Mesendoderm (in vitro differentiated cells): ENCODE measurements around the gene TMEM50A.
A peak's percentile ranks its signal among the peaks of the same experiment; 100 is the strongest.
"Not testable (repeated sequence)": the region's sequence is repeated elsewhere in the genome, so short reads cannot be mapped to it uniquely, and the experiment has no call there.

Source experiments
- DNase-seq: peaks from one replicate; pipeline ENCODE4 v3.0.0; 2013
- H2AK5ac ChIP-seq: 2 replicates; pipeline ENCODE4 v1.6.1; 2013; ENCODE audit warnings: low read length, inconsistent platforms
- H2BK120ac ChIP-seq: 2 replicates; pipeline ENCODE4 v1.6.1; 2013; ENCODE audit warnings: low read depth, mild to moderate bottlenecking, low read length, moderate library complexity, mixed read lengths
- H2BK15ac ChIP-seq: replicated peaks from 2 replicates; pipeline ENCODE4 v1.6.1; 2013; ENCODE audit warnings: low read depth, mild to moderate bottlenecking, moderate library complexity
- H2BK5ac ChIP-seq: 2 replicates; pipeline ENCODE4 v1.6.1; 2013; ENCODE audit warnings: low read length, inconsistent platforms
- H3K18ac ChIP-seq: 2 replicates; pipeline ENCODE4 v1.6.1; 2013; ENCODE audit warnings: mild to moderate bottlenecking, low read length, mixed read lengths
- H3K23ac ChIP-seq: one replicate; pipeline ENCODE4 v1.6.1; 2013; ENCODE audit warnings: low read length
- H3K27ac ChIP-seq: 2 replicates; pipeline ENCODE4 v1.5.1; 2013; ENCODE audit warnings: low read depth, mild to moderate bottlenecking, inconsistent platforms, low read length, moderate library complexity
- H3K27me3 ChIP-seq: 2 replicates; pipeline ENCODE4 v1.6.1; 2013; ENCODE audit warnings: low read length, control low read depth, mild to moderate bottlenecking, inconsistent platforms; ENCODE audit not compliant: insufficient read depth, poor library complexity
- H3K36me3 ChIP-seq: 2 replicates; pipeline ENCODE4 v1.6.1; 2013; ENCODE audit warnings: low read length, inconsistent platforms; ENCODE audit not compliant: control insufficient read depth, insufficient read depth
- H3K4ac ChIP-seq: one replicate; pipeline ENCODE4 v1.6.1; 2013; ENCODE audit warnings: low read depth, mild to moderate bottlenecking, low read length, moderate library complexity
- H3K4me1 ChIP-seq: 2 replicates; pipeline ENCODE4 v1.6.1; 2013; ENCODE audit warnings: low read depth, low read length, inconsistent platforms; ENCODE audit not compliant: control insufficient read depth
- H3K4me2 ChIP-seq: 2 replicates; pipeline ENCODE4 v1.6.1; 2013; ENCODE audit warnings: low read length
- H3K4me3 ChIP-seq: 2 replicates; pipeline ENCODE4 v1.5.1; 2013; ENCODE audit warnings: mild to moderate bottlenecking, low read length
- H3K56ac ChIP-seq: one replicate; pipeline ENCODE4 v1.6.1; 2013; ENCODE audit warnings: low read length
- H3K79me1 ChIP-seq: 2 replicates; pipeline ENCODE4 v1.6.1; 2013; ENCODE audit warnings: low read length, inconsistent platforms
- H3K79me2 ChIP-seq: 2 replicates; pipeline ENCODE4 v1.6.1; 2013; ENCODE audit warnings: mild to moderate bottlenecking, low read length; ENCODE audit not compliant: control insufficient read depth, insufficient read depth
- H3K9ac ChIP-seq: 2 replicates; pipeline ENCODE4 v1.6.1; 2013; ENCODE audit warnings: low read length, inconsistent platforms
- H4K5ac ChIP-seq: one replicate; pipeline ENCODE4 v1.6.1; 2013; ENCODE audit warnings: low read length
- H4K8ac ChIP-seq: one replicate; pipeline ENCODE4 v1.6.1; 2013; ENCODE audit warnings: low read depth, mild to moderate bottlenecking, control low read depth, low read length, moderate library complexity
- WGBS: extraction: QIAGEN DNeasy Blood & Tissue Kit; methylation state at CpG from one replicate; pipeline ENCODE4 v1.1.7; 2013; ENCODE audit warnings: low lambda C conversion rate, missing lambda C conversion rate; ENCODE audit not compliant: insufficient coverage; ENCODE audit errors: extremely low coverage; 5-methylcytosine and 5-hydroxymethylcytosine counted together

TMEM50A gene

GRCh38 chr1:25361901-25362300 lies 23.8 kb downstream of the TMEM50A start:
- no peak overlapping the region for H3K23ac ChIP-seq
- WGBS = no CpG with 5 or more reads among the region's 2 CpGs
- no peak for DNase-seq
- no peak overlapping the region for H3K56ac ChIP-seq
- H2AK5ac ChIP-seq = no peak overlapping the region
- no peaks in the 10 kb centered on the region for H3K27me3 ChIP-seq
- H2BK120ac ChIP-seq = no peak overlapping the region
- no peak overlapping the region for H2BK5ac ChIP-seq
- no peak overlapping the region for H4K8ac ChIP-seq
- no peak overlapping the region for H4K5ac ChIP-seq
- H3K79me1 ChIP-seq = no peaks in the 10 kb centered on the region
- H3K4me1 ChIP-seq = no peaks in the 10 kb centered on the region
- no peak overlapping the region for H3K4me3 ChIP-seq
- no peak overlapping the region for H3K9ac ChIP-seq
- H2BK15ac ChIP-seq = no peak overlapping the region
- no peak overlapping the region for H3K4me2 ChIP-seq
- H3K79me2 ChIP-seq = no peaks in the 10 kb centered on the region
- no peak overlapping the region for H3K18ac ChIP-seq
- no peak overlapping the region for H3K4ac ChIP-seq
- H3K27ac ChIP-seq = no peak overlapping the region
- peaks cover 5% of the 10 kb centered on the region for H3K36me3 ChIP-seq

GRCh38 chr1:25362634-25363559 lies 24.8 kb downstream of the TMEM50A start:
- not testable (repeated sequence) for H2BK5ac ChIP-seq, H3K4me1 ChIP-seq, H3K27me3 ChIP-seq, H3K79me2 ChIP-seq, H3K9ac ChIP-seq, H3K79me1 ChIP-seq, H3K36me3 ChIP-seq, H3K56ac ChIP-seq, H3K23ac ChIP-seq, H3K27ac ChIP-seq, H3K18ac ChIP-seq, H3K4me2 ChIP-seq, H3K4ac ChIP-seq, H3K4me3 ChIP-seq, DNase-seq, H2AK5ac ChIP-seq, H2BK15ac ChIP-seq, H4K8ac ChIP-seq, H2BK120ac ChIP-seq, H4K5ac ChIP-seq
- WGBS = no CpG with 5 or more reads among the region's 17 CpGs

GRCh38 chr1:25369241-25369640 lies 31.1 kb downstream of the TMEM50A start:
- Histone ChIP-seq H3K27me3 (no peaks in the 10 kb centered on the region), H3K79me2 (no peaks in the 10 kb centered on the region), H2AK5ac (no peak overlapping the region), H4K8ac (no peak overlapping the region), H2BK15ac (no peak overlapping the region), H3K9ac (no peak overlapping the region), H2BK120ac (no peak overlapping the region), H3K4me2 (no peak overlapping the region), H3K23ac (peak overlapping the region; percentile 80), H2BK5ac (no peak overlapping the region), H3K36me3 (no peaks in the 10 kb centered on the region), H3K4ac (no peak overlapping the region), H3K4me3 (no peak overlapping the region), H3K79me1 (no peaks in the 10 kb centered on the region), H3K27ac (no peak overlapping the region), H3K4me1 (no peaks in the 10 kb centered on the region), H3K18ac (no peak overlapping the region), H4K5ac (no peak overlapping the region), H3K56ac (no peak overlapping the region)
- no CpG with 5 or more reads among the region's 4 CpGs for WGBS
- DNase-seq = no peak

GRCh38 chr1:25369691-25370271 lies 31.6 kb downstream of the TMEM50A start:
- H3K79me2 ChIP-seq, H2BK120ac ChIP-seq, H2BK5ac ChIP-seq, H3K79me1 ChIP-seq, DNase-seq, H3K36me3 ChIP-seq, H3K56ac ChIP-seq, H3K4me3 ChIP-seq, H3K4ac ChIP-seq, H3K23ac ChIP-seq, H4K8ac ChIP-seq, H3K27me3 ChIP-seq, H2BK15ac ChIP-seq, H4K5ac ChIP-seq, H2AK5ac ChIP-seq, H3K18ac ChIP-seq, H3K9ac ChIP-seq, H3K27ac ChIP-seq, H3K4me1 ChIP-seq, H3K4me2 ChIP-seq: not testable (repeated sequence)
- no CpG with 5 or more reads among the region's 12 CpGs for WGBS

GRCh38 chr1:25371757-25372156 lies 33.6 kb downstream of the TMEM50A start:
- H3K18ac ChIP-seq, H3K4me1 ChIP-seq, H3K4me3 ChIP-seq, H2BK15ac ChIP-seq, H3K23ac ChIP-seq, H2AK5ac ChIP-seq, H3K36me3 ChIP-seq, H3K56ac ChIP-seq, H3K4me2 ChIP-seq, H3K9ac ChIP-seq, H3K79me1 ChIP-seq, H2BK120ac ChIP-seq, H4K8ac ChIP-seq, H2BK5ac ChIP-seq, H3K4ac ChIP-seq, DNase-seq, H3K79me2 ChIP-seq, H3K27ac ChIP-seq, H4K5ac ChIP-seq, H3K27me3 ChIP-seq: not testable (repeated sequence)
- no CpG with 5 or more reads among the region's 7 CpGs for WGBS
